Ovary (tissue), 3 donors: ENCODE results near the gene COQ8A.

Experiments used
- POLR2A ChIP-seq: fragments of 450-650 bp; IDR thresholded peaks from one replicate; pipeline ENCODE4 v1.6.1; 2017; ENCODE audit warnings: antibody characterized with exemption, mild to moderate bottlenecking, moderate library complexity
- TF ChIP-seq, protein P1 (sequence below), 3 donors: fragments of 450-650 bp in 2 of 3; fragments of 200-600 bp in 1 of 3; IDR thresholded peaks; one replicate each; pipeline versions ENCODE4 v1.5.1 to v1.8.0; 2016 to 2022; ENCODE audit warnings: antibody characterized with exemption in 3 of 3, mild to moderate bottlenecking in 1 of 3
- donor health status: DM: no; HTN: no; CAD: no.

DNA sequence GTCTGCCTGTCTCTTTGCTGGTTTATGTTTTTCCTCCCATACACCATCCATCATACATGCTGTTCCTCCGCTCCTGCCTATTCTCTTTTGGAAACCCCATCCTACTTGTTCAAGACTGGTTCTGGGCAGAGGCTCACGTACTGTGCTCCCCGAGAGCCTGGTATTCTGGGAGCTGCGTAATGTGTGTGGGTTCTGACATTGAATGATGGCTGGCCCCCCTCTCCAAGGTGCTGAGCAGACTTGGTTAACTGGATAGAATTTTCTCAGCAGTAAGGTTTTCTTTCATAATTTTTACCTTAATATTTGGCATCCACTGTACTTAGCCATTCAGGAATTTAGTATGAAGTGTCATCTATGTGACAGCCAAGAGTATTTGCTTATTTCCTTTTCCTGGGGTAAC lies 26.6 kb downstream of the COQ8A start:
- TF ChIP-seq, protein P1, sequence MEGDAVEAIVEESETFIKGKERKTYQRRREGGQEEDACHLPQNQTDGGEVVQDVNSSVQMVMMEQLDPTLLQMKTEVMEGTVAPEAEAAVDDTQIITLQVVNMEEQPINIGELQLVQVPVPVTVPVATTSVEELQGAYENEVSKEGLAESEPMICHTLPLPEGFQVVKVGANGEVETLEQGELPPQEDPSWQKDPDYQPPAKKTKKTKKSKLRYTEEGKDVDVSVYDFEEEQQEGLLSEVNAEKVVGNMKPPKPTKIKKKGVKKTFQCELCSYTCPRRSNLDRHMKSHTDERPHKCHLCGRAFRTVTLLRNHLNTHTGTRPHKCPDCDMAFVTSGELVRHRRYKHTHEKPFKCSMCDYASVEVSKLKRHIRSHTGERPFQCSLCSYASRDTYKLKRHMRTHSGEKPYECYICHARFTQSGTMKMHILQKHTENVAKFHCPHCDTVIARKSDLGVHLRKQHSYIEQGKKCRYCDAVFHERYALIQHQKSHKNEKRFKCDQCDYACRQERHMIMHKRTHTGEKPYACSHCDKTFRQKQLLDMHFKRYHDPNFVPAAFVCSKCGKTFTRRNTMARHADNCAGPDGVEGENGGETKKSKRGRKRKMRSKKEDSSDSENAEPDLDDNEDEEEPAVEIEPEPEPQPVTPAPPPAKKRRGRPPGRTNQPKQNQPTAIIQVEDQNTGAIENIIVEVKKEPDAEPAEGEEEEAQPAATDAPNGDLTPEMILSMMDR (IDR thresholded peaks at IDR 0.05) = no peak
- no peak for TF ChIP-seq POLR2A
